Ramos (cell line): Measurements from ENCODE around the gene SLC38A10.

Experiments
- in situ Hi-C: fragments of 300-500 bp; cut with MboI; formaldehyde crosslinking; loops from one replicate; pipeline ENCODE4 v1.14.3; 2022; ENCODE audit warnings: low sequenced_read_pairs; ENCODE audit not compliant: unreplicated experiment

SLC38A10 gene

DNA sequence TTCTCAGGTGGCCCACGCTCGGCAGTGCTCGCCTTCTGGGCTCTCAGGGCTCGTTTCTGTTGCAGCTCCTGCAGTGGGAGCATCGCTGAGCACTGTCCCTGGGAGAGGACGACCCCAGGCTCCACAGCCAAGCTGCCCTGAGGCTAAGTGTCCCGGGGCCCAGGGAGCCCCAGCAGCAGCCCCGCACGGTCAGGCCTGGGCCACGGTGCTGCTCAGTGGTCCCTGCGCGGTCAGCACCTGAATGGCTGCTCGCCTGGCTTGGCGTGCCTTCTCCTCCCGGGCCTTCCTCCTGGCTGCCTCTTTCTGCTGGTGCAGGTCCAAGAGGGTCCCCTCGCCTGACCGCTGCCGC is 95.7 kb downstream of the SLC38A10 start:
- in situ Hi-C loops: no loop called here

DNA sequence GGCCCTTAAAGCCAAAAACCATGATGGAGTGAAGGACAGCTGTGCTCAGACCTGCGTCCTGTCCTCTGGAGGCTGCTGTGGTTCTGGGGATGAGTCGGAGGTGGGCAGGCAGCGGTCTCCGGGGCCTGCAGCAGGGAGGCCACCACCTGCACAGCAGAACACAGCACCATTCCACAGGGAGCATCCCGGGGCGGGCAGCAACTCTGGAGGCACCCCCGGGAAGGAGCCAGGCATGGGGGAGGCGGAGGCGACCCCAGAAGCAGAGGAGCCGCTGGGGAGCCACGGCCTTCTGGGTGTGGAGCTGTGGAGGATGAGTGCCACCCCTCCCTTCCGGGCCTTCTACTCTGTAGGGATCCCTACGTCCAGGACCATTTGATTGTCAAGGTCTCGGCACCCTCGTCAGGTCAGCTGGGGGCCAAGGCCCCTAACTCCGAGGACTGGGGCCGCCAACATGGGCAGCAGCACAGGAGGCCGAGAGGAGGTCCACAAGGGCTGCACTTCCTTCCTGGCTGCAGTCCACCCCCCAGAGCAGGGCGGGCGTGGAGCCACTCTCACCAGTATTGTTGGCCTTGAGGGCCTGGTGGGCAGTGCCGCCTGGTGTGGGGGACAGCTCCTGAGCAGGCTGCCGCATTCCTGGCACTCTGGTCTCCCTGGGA is 96.2 kb downstream of the SLC38A10 start:
- in situ Hi-C loops: no loop called here

- in situ Hi-C loops: no loop called here
Measured at GRCh38 chr17:81197831-81198490, 97.1 kb downstream of the SLC38A10 start.

- in situ Hi-C loops: no loop called here
Measured at GRCh38 chr17:81197409-81197795, 97.7 kb downstream of the SLC38A10 start.

DNA sequence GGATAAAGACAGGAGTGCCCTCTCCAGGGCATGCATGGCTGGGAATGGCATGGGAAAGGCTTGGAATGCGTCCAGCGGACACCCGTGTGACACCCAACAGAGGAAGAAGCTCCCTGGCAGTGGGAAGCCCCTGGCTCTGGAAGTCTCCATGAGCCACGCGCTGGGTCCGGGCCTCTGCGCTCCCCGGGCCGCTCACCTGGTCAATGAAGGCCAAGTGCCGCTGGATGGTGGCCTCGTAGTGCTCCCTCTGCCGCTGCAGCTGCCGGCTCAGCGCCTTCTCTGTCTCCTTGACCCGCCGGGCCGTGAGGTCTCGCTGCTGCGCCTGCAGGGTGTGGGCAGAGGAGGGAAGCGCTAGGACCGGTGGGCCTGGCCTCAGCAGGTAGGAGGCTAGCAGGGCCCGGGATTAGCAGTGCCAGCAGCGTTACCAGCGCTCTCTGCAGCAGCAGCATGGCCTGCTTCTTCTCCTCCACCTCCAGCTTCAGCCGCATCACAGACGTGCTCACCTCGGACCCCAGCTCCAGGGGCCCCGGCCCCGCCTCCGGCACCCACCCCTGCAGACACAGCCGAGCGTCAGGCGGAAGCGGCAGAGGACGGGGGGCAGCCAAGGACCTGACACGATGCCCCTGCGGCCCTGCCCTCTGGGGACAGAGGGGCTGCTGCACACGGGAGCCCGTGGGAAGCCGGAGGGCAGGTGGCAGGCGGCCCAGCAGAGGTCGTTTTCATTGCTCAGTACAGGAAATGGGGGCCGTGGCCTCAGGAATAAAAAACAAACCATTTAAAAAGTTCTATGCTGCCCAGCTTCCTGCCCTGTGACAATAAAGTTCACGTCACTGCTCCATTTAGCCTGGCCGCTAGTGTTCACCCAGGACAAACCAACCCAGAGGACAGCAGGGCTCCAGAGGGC is 98.3 kb downstream of the SLC38A10 start:
- in situ Hi-C loops: no loop called here

DNA sequence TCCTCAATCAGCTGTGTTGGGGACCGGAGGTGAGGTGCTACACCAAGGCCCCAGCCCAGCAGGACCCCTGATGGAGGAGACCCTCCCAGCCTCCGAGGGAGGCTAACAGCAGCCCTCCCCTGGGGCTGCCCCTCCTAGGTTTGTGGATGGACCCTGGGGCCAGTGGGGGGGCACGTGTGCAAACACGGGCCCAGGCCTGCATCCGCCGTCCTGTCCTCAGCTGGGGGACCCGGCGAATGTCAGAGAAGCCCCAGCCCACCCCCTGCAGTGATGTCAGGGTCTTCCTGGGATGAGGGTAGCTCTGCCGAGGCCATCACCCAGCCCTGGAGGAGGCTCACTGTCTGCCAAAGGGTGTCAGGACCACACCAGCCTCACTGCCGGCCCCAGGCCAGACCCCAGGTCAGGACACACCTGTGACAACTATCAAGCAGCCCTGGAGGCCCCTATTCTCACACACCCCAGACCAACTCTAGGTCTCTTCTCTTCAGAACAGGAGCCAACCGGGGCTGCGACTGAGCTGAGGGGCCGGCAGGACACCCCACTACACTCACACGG is 99.1 kb downstream of the SLC38A10 start:
- in situ Hi-C loops: no loop called here
